Measurements from ENCODE around the gene ATP6AP1.

The ATP6AP1 gene

DNA sequence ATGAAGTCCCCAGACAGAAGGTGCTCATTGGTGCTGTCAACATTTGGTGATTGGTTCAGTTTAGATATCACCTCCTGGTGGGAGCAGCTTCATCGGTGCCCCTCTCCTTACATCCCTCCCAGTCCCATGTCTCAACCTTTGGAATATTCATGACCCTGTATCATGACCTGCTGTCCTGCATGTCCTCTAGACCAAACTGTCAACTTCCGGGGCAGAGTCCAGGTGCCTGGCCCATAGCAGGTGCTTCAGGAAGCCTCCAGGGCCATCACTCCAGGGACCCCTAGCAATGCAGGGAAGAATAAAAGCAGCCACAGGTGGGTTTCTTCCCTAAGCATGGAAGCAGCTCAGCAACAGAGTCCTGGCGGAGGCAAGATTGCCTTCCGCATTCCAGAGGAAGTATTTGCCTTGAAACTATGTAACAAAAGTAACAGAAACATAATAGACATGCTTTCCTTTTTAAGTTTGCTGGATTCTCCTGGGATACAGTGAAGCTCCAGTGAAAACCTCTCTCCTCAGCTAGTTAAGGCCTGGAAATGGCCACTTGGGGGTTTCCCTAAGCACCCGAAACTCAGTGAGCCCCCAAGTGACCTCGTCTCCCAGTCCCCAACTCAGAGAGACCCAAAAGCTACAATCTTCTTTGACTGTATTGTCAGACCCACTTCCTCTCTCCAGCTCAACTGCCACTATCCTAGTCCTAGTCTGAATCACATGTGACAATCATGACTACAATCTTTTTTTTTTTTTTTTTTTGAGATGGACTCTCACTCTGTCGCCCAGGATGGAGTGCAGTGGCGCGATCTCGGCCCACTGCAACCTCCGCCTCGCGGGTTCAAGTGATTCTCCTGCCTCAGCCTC, 1.3 kb upstream of the ATP6AP1 start:
- H3K4me3 ChIP-seq: peak overlapping the region in 2 of 10 experiments; percentile 76 to 78; a peak in 5 of 20 replicates
- H3K4me2 ChIP-seq: peak overlapping the region; percentile 44 to 84 (median 69); a peak in 20 of 22 replicates
- H3K27ac ChIP-seq: peak overlapping the region in 2 of 11 experiments; percentile 16 to 30; a peak in 3 of 22 replicates

DNA sequence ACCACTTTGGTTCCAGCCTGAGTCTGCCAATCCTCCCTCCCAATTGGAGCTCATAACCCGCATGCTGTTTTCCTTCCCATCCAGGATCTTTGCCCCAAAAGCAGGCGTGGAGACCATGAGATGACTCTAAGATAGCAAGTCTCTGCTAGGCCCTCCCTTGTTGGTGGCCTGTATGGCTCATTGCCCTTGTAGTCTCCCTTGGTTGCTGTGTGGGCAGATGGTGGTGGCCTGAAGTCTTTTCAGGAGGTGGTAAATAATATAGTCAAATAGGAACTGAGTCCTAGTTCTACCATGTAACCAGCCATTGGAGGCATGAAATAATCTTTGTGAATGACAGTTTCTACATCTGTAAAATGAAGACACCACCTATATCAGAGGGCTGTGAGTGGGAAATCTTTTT, 1.2 kb downstream of the ATP6AP1 start:
- H3K27me3 ChIP-seq: peaks cover 3 to 49% (median 24%) of the 10 kb centered on the region in 11 experiments; a peak in 16 of 22 replicates
- peaks cover 0 to 25% (median 19%) of the 10 kb centered on the region in 11 experiments; a peak in 16 of 22 replicates for H3K9me3 ChIP-seq (replicated peaks in 1 of 11)
- peak overlapping the region; percentile 68 to 86 (median 76); a peak in 19 of 20 replicates for H3K4me3 ChIP-seq
- TF ChIP-seq Cebpa-rat (IDR thresholded peaks at IDR 0.05): no peak
- H3K27ac ChIP-seq: peak overlapping the region in 6 of 11 experiments; percentile 50 to 84 (median 78); a peak in 7 of 22 replicates
- peaks cover 9 to 33% (median 30%) of the 10 kb centered on the region in 11 experiments; a peak in 21 of 22 replicates for H3K36me3 ChIP-seq
- H3K9ac ChIP-seq: peak overlapping the region in 10 of 11 experiments; percentile 75 to 87 (median 84); a peak in 9 of 22 replicates
- H3K4me1 ChIP-seq: peaks cover 20 to 52% (median 43%) of the 10 kb centered on the region in 10 experiments
- H3K4me2 ChIP-seq: peak overlapping the region; percentile 64 to 88 (median 75)
- H4K20me1 ChIP-seq: peaks cover 0 to 42% (median 18%) of the 10 kb centered on the region in 11 experiments; a peak in 14 of 22 replicates

More for the DNA sequence above, 1.3 kb upstream of the ATP6AP1 start:
- H4K20me1 ChIP-seq: peaks cover 0 to 16% (median 3%) of the 10 kb centered on the region in 11 experiments; a peak in 9 of 22 replicates
- H3K36me3 ChIP-seq: peaks cover 1 to 7% (median 6%) of the 10 kb centered on the region in 11 experiments; a peak in 15 of 22 replicates
- peaks cover 20 to 52% (median 42%) of the 10 kb centered on the region in 10 experiments for H3K4me1 ChIP-seq
- peaks cover 0 to 25% (median 19%) of the 10 kb centered on the region in 11 experiments; a peak in 16 of 22 replicates for H3K9me3 ChIP-seq (replicated peaks in 1 of 11)
- TF ChIP-seq Cebpa-rat (IDR thresholded peaks at IDR 0.05): no peak
- peaks cover 0 to 36% (median 18%) of the 10 kb centered on the region in 11 experiments; a peak in 13 of 22 replicates for H3K27me3 ChIP-seq
- H3K9ac ChIP-seq: peak overlapping the region in 1 of 11 experiments; percentile 49; a peak in 1 of 22 replicates

DNA sequence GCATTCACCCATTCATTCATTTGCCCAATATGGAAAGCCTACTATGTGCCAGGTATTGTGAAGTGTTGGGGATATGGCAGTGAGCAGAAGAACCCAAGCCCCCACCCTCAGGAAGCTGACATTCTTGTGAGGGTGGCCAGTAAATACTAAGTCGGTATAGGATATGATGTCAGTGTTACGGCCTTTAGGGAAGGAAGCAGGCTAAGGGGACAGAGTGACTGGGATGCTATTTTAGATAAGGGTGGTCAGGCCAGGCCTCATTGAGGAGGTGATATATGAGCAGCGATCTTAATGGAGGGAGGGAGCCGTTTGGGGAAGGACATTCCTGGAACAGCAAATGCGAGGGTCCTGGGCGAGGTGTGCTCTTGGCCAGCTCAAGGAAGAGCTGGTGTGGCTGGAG, 2.0 kb downstream of the ATP6AP1 start:
- peaks cover 20 to 55% (median 43%) of the 10 kb centered on the region in 10 experiments for H3K4me1 ChIP-seq
- peak overlapping the region; percentile 30 to 84 (median 50); a peak in 19 of 22 replicates for H3K27ac ChIP-seq
- H3K9ac ChIP-seq: peak overlapping the region; percentile 1 to 85 (median 58); a peak in 14 of 22 replicates
- no peak; a peak in 1 of 22 replicates for TF ChIP-seq Cebpa-rat (IDR thresholded peaks at IDR 0.05)
- peak overlapping the region; percentile 41 to 88 (median 73) for H3K4me2 ChIP-seq
- peaks cover 0 to 25% (median 19%) of the 10 kb centered on the region in 11 experiments; a peak in 16 of 22 replicates for H3K9me3 ChIP-seq (replicated peaks in 1 of 11)
- peaks cover 9 to 40% (median 38%) of the 10 kb centered on the region in 11 experiments; a peak in 21 of 22 replicates for H3K36me3 ChIP-seq
- H3K4me3 ChIP-seq: peak overlapping the region in 8 of 10 experiments; percentile 22 to 86 (median 77); a peak in 10 of 20 replicates
- H4K20me1 ChIP-seq: peaks cover 0 to 49% (median 21%) of the 10 kb centered on the region in 11 experiments; a peak in 14 of 22 replicates
- peaks cover 3 to 57% (median 27%) of the 10 kb centered on the region in 11 experiments; a peak in 16 of 22 replicates for H3K27me3 ChIP-seq

DNA sequence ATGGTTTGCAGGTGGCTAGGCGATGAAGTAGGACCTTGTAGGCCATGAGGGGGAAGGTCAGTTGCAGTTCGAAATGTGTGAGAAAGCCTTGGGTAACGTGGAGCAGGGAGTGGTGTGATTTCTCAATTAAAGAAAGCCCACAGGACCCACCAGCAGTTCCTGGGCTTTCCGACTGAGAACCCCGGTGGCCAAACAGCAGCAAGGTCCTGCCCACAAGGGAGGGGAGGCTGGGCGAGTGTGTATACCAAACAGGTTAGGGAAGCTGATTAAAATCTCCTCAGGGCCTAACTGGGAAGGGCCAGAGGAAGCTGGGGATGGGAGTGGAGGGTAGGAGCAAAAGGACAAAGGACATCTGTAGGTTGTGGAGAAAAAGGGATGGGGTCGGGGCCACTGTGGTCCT, 2.4 kb downstream of the ATP6AP1 start:
- peak overlapping the region; percentile 23 to 85 (median 58); a peak in 16 of 22 replicates for H3K9ac ChIP-seq
- H3K4me2 ChIP-seq: peak overlapping the region; percentile 41 to 88 (median 73)
- peaks cover 0 to 26% (median 19%) of the 10 kb centered on the region in 11 experiments; a peak in 16 of 22 replicates for H3K9me3 ChIP-seq (replicated peaks in 1 of 11)

DNA sequence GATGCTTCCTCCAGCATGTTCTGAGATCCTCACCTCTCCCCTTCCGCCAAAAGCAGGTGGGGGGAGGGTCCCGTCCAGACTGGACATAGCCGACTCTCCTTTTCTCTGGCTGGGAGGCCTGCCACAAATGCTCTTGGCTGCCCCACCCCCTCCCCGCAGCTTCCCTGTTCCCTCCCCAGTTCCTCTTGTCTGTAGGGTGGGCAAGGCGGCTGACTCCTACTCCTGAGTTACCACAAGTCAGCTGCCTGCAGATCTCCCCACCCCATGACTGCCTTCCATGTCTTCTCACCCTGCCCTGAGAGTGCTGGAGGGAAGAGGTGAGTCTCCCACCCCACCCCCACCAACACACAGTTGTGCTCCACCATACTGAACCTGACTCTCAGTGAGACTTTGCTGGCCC, 2.9 kb downstream of the ATP6AP1 start:
- H3K4me3 ChIP-seq: peak overlapping the region in 7 of 10 experiments; percentile 14 to 86 (median 78); a peak in 11 of 20 replicates

More for the DNA sequence above, 2.4 kb downstream of the ATP6AP1 start:
- Histone ChIP-seq H3K36me3 (peaks cover 9 to 44% (median 42%) of the 10 kb centered on the region in 11 experiments; a peak in 21 of 22 replicates), H4K20me1 (peaks cover 0 to 54% (median 23%) of the 10 kb centered on the region in 11 experiments; a peak in 14 of 22 replicates), H3K4me3 (peak overlapping the region in 8 of 10 experiments; percentile 14 to 86 (median 77); a peak in 12 of 20 replicates), H3K27me3 (peaks cover 3 to 60% (median 28%) of the 10 kb centered on the region in 11 experiments; a peak in 16 of 22 replicates), H3K4me1 (peaks cover 20 to 57% (median 45%) of the 10 kb centered on the region in 10 experiments), H3K27ac (peak overlapping the region; percentile 34 to 84 (median 50); a peak in 19 of 22 replicates)
- no peak; a peak in 1 of 22 replicates for TF ChIP-seq Cebpa-rat (IDR thresholded peaks at IDR 0.05)

DNA sequence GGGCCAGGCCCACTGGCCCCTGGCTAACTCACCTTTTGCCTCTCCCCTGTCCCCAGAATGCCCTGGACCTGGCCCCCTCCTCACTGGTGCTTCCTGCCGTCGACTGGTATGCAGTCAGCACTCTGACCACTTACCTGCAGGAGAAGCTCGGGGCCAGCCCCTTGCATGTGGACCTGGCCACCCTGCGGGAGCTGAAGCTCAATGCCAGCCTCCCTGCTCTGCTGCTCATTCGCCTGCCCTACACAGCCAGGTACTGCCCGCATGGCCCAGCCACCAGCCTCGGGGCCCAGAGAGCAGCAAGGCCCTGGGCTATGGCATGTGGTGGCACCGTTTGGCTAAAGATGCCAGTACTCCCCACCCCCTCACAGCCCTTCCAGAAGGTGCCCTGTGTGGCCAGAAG, 3.7 kb downstream of the ATP6AP1 start:
- H3K9ac ChIP-seq: peak overlapping the region in 6 of 11 experiments; percentile 14 to 81 (median 50); a peak in 8 of 22 replicates
- H3K9me3 ChIP-seq (replicated peaks in 1 of 11): peaks cover 0 to 31% (median 21%) of the 10 kb centered on the region in 11 experiments; a peak in 16 of 22 replicates
- H4K20me1 ChIP-seq: peaks cover 0 to 55% (median 23%) of the 10 kb centered on the region in 11 experiments; a peak in 14 of 22 replicates
- peaks cover 9 to 48% (median 42%) of the 10 kb centered on the region in 11 experiments; a peak in 21 of 22 replicates for H3K36me3 ChIP-seq
- H3K4me2 ChIP-seq: peak overlapping the region in 6 of 11 experiments; percentile 64 to 88 (median 78); a peak in 11 of 22 replicates
- H3K4me3 ChIP-seq: peak overlapping the region in 2 of 10 experiments; percentile 17 to 76; a peak in 3 of 20 replicates
- peaks cover 3 to 55% (median 28%) of the 10 kb centered on the region in 11 experiments; a peak in 16 of 22 replicates for H3K27me3 ChIP-seq
- H3K4me1 ChIP-seq: peaks cover 20 to 53% (median 46%) of the 10 kb centered on the region in 10 experiments
- peak overlapping the region in 8 of 11 experiments; percentile 39 to 84 (median 64); a peak in 12 of 22 replicates for H3K27ac ChIP-seq
- no peak for TF ChIP-seq Cebpa-rat (IDR thresholded peaks at IDR 0.05)

More for the DNA sequence above, 2.9 kb downstream of the ATP6AP1 start:
- no peak for TF ChIP-seq Cebpa-rat (IDR thresholded peaks at IDR 0.05)
- H4K20me1 ChIP-seq: peaks cover 0 to 55% (median 23%) of the 10 kb centered on the region in 11 experiments; a peak in 14 of 22 replicates
- peaks cover 20 to 58% (median 49%) of the 10 kb centered on the region in 10 experiments for H3K4me1 ChIP-seq
- H3K4me2 ChIP-seq: peak overlapping the region; percentile 41 to 88 (median 73)
- peaks cover 9 to 48% (median 42%) of the 10 kb centered on the region in 11 experiments; a peak in 21 of 22 replicates for H3K36me3 ChIP-seq
- peaks cover 3 to 60% (median 28%) of the 10 kb centered on the region in 11 experiments; a peak in 16 of 22 replicates for H3K27me3 ChIP-seq
- peak overlapping the region; percentile 23 to 85 (median 58); a peak in 15 of 22 replicates for H3K9ac ChIP-seq
- H3K9me3 ChIP-seq (replicated peaks in 1 of 11): peaks cover 0 to 31% (median 19%) of the 10 kb centered on the region in 11 experiments; a peak in 16 of 22 replicates
- H3K27ac ChIP-seq: peak overlapping the region; percentile 34 to 84 (median 50); a peak in 19 of 22 replicates

DNA sequence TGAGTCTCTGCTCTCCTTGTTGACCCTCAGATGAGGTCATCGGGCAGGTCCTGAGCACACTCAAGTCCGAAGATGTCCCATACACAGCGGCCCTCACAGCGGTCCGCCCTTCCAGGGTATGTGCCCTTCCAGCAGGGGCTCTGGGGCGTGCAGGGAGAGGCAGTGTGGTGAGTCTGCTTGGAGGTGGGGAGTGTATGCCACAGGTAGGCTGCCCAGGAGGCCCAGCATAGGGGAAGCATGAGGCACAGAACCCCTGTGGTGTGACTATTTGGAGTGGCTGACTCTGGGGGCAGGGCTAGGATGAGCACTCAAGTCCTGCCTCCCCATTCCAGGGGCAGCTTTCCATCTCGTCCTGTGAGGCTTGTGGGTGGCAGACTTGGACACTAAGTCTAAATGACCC, 5.1 kb downstream of the ATP6AP1 start:
- peaks cover 9 to 48% (median 42%) of the 10 kb centered on the region in 11 experiments; a peak in 21 of 22 replicates for H3K36me3 ChIP-seq
- H4K20me1 ChIP-seq: peaks cover 5 to 62% (median 33%) of the 10 kb centered on the region in 11 experiments; a peak in 19 of 22 replicates
- H3K27me3 ChIP-seq: peaks cover 3 to 55% (median 31%) of the 10 kb centered on the region in 11 experiments; a peak in 16 of 22 replicates
- peaks cover 27 to 54% (median 44%) of the 10 kb centered on the region in 10 experiments for H3K4me1 ChIP-seq
- no peak overlapping the region for H3K4me3 ChIP-seq
- TF ChIP-seq Cebpa-rat (IDR thresholded peaks at IDR 0.05): no peak
- 0 out of 22 replicates have a peak overlapping the region, but pooled peaks of 1 of the 11 experiments have one; percentile 7 for H3K4me2 ChIP-seq
- peak overlapping the region in 1 of 11 experiments; percentile 14; a peak in 1 of 22 replicates for H3K9ac ChIP-seq
- peaks cover 0 to 29% (median 14%) of the 10 kb centered on the region in 11 experiments; a peak in 16 of 22 replicates for H3K9me3 ChIP-seq (replicated peaks in 1 of 11)
- no peak overlapping the region for H3K27ac ChIP-seq

Measured in BLaER1 treated with 17β-estradiol and CSF1 and Interleukin-3, amounts not matched to agents 10 nM and 100 nM (cell line).